ENCODE measurements around the gene NKD2.

Gene NKD2

GRCh38 chr5:1066676-1067075 is 58.1 kb downstream of the NKD2 start:
- no peak for TF ChIP-seq CTCF (IDR thresholded peaks at IDR 0.05)
- no peak overlapping the region for H3K27ac ChIP-seq
- H3K4me3 ChIP-seq: no peak overlapping the region
- no peak for DNase-seq (ENCODE audit: low spot score)

DNA sequence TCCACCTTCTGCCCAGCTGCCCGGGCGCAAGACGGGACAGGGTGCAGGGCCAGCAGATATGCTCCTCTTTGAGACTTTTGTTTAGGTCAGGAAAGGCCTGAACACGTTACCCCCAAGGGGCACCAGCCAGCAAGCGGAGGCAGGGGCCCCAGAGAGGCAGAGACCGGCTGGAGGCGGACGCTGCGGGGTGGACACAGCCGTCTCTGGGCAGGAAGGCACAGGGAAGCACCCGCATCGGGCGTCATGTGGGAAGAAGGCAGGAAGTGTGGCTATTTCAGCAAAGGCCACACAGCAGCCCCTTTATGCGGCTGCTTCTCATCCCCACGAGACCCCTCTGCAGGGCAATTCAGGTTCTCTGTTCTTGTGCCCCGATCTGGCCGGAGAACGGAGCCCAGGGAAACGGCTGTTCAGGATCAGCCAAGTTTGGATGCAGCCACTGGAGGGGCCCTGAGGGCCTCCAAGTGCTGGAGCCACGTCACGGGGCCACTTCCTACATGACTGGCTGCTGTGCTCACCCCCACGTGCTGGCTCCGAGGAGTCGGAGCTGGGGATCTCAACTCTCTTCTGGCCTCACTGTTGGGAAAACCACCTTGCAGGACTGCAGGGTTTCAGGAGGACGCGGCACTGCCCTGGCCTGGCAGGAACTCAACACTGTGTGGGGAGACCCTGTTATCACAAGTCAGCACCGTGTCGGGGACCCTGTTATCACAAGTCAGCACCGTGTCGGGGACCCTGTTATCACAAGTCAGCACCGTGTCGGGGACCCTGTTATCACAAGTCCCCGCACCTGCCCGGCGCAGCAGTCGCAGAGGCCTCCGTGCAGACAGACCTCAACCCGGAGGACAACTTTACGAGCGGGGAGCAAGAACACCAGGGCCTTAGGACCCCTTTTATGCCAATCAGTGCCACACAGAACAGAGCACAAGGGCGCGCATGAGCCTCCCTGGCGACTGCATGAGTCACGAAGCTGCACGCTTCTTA is 58.8 kb downstream of the NKD2 start:
- no peak for TF ChIP-seq CTCF (IDR thresholded peaks at IDR 0.05)
- Histone ChIP-seq H3K4me3 (no peak overlapping the region), H3K27ac (no peak overlapping the region)
- no peak for DNase-seq (ENCODE audit: low spot score)

GRCh38 chr5:1068204-1068894 is 59.7 kb downstream of the NKD2 start:
- Histone ChIP-seq H3K4me3 (no peak overlapping the region), H3K27ac (no peak overlapping the region)
- no peak for DNase-seq (ENCODE audit: low spot score)

DNA sequence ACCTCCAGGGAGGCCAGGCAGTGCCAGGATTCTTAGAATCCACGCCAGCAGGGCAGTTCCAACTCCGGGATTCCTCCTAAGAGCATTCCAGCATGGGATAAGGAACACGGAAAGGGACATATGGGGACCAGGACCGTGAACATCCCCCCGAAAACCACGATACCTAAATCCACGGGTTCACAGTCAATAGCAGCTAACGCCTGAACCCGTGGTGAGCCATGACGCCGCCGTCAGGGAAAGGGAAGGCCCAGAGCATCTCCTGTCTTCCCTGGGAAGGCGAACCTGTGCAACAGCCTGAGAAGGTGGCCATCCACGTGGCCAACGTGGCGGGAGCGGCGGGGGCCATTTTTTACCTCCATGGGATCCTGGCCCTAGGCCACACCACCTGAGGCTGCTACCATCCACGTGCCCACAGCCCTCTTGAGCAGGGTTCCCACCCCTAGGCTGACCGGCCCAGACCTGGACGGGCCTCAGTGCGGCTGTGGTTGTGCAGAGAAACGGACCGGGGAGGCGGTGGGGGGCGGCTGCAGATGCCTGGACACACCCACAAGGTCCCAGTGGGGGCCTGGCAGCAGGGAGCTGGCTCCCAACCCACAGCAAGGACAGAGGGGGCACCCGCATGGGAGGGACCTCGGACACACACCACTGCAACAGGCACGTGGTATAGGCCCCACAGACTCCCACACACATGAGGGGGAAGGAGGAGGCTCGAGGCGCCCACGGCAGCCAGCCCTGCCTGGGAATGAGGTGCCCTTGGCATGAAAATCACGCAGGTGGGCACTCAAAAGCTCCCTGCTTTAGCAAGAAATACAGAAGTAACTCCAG is 60.5 kb downstream of the NKD2 start:
- no peak overlapping the region for H3K4me3 ChIP-seq
- no peak for TF ChIP-seq CTCF (IDR thresholded peaks at IDR 0.05)
- no peak for DNase-seq (ENCODE audit: low spot score)
- no peak overlapping the region for H3K27ac ChIP-seq

More at GRCh38 chr5:1068204-1068894, 59.7 kb downstream of the NKD2 start:
- no peak for TF ChIP-seq CTCF (IDR thresholded peaks at IDR 0.05)

GRCh38 chr5:1069720-1070088 is 61.1 kb downstream of the NKD2 start:
- no peak overlapping the region for H3K4me3 ChIP-seq
- H3K27ac ChIP-seq: no peak overlapping the region
- DNase-seq (ENCODE audit: low spot score): no peak
- no peak for TF ChIP-seq CTCF (IDR thresholded peaks at IDR 0.05)

- H3K4me3 ChIP-seq: no peak overlapping the region
These were observed 64.9 kb downstream of the NKD2 start for GRCh38 chr5:1073239-1074102.

More at GRCh38 chr5:1073239-1074102, 64.9 kb downstream of the NKD2 start:
- DNase-seq (ENCODE audit: low spot score): no peak
- no peak overlapping the region for H3K27ac ChIP-seq
- no peak for TF ChIP-seq CTCF (IDR thresholded peaks at IDR 0.05)

Data from coronary artery (tissue), 2 donors.